C4-2B (cell line): ENCODE results near the gene ZNRF4.
"Not testable (repeated sequence)": the region's sequence is repeated elsewhere in the genome, so short reads cannot be mapped to it uniquely, and the experiment has no call there.

Source experiments
- H3K27ac ChIP-seq: fragments of 450-650 bp; 2 replicates; pipeline ENCODE4 v1.5.1; 2017
- CTCF ChIP-seq: fragments of 450-650 bp; conservative IDR thresholded peaks from 2 replicates; pipeline ENCODE4 v1.5.1; 2017; ENCODE audit warnings: mild to moderate bottlenecking
- ZFX ChIP-seq: fragments of 450-650 bp; IDR thresholded peaks from 2 replicates; pipeline ENCODE4 v1.6.1; 2017

The ZNRF4 gene

GRCh38 chr19:5434970-5435641, 20.1 kb upstream of the ZNRF4 start:
- TF ChIP-seq CTCF (no peak), ZFX (no peak)
- no peak overlapping the region for H3K27ac ChIP-seq

- TF ChIP-seq CTCF (no peak), ZFX (no peak)
- no peak overlapping the region for H3K27ac ChIP-seq
Observed at GRCh38 chr19:5435642-5436017, 19.6 kb upstream of the ZNRF4 start.

- H3K27ac ChIP-seq = no peak overlapping the region
- TF ChIP-seq ZFX (no peak), CTCF (no peak)
Observed at GRCh38 chr19:5436106-5436947, 18.9 kb upstream of the ZNRF4 start.

GRCh38 chr19:5436948-5437306, 18.3 kb upstream of the ZNRF4 start:
- TF ChIP-seq ZFX = no peak
- no peak for TF ChIP-seq CTCF

GRCh38 chr19:5438756-5439155, 16.5 kb upstream of the ZNRF4 start:
- H3K27ac ChIP-seq = not testable (repeated sequence)

More at GRCh38 chr19:5436948-5437306, 18.3 kb upstream of the ZNRF4 start:
- no peak overlapping the region for H3K27ac ChIP-seq

GRCh38 chr19:5439452-5439851, 15.8 kb upstream of the ZNRF4 start:
- no peak for TF ChIP-seq ZFX
- H3K27ac ChIP-seq = no peak overlapping the region

GRCh38 chr19:5440299-5440698, 14.9 kb upstream of the ZNRF4 start:
- TF ChIP-seq ZFX = no peak
- TF ChIP-seq CTCF = no peak
- H3K27ac ChIP-seq = no peak overlapping the region

- no peak for TF ChIP-seq ZFX
- TF ChIP-seq CTCF = no peak
- no peak overlapping the region for H3K27ac ChIP-seq
Observed at GRCh38 chr19:5443723-5444122, 11.5 kb upstream of the ZNRF4 start.
